ENCODE measurements around the gene GAS7. TPM values are rescaled to one million over a fixed set of nuclear protein-coding genes. Genes with fewer than 3 reads are reported as not detected.

The GAS7 gene
- total RNA-seq, 1 donor from 2014 or later = 8.5 TPM

- Mint-ChIP-seq H3K27ac (ENCODE audit: unreplicated experiment) (no peak overlapping the region), H3K4me3 (ENCODE audit: unreplicated experiment) (no peak overlapping the region), H3K27me3 (ENCODE audit: low read depth, unreplicated experiment) (peaks cover 6% of the 10 kb centered on the region), H3K4me1 (ENCODE audit: low read depth, unreplicated experiment) (no peaks in the 10 kb centered on the region), H3K36me3 (ENCODE audit: low read depth, unreplicated experiment) (peaks cover 12% of the 10 kb centered on the region), H3K9me3 (ENCODE audit: unreplicated experiment) (no peaks in the 10 kb centered on the region)
- Histone ChIP-seq H3K9me3 (ENCODE audit: insufficient read depth, low read depth, low read length) (no peaks in the 10 kb centered on the region), H4K20me1 (ENCODE audit: insufficient read depth, low read length) (no peaks in the 10 kb centered on the region), H3K4me1 (ENCODE audit: insufficient read depth, low read length) (no peaks in the 10 kb centered on the region), H3K9ac (ENCODE audit: low read length) (no peak overlapping the region), H3K27me3 (ENCODE audit: insufficient read depth, low read length) (no peaks in the 10 kb centered on the region), H3K4me2 (ENCODE audit: low read length) (no peak overlapping the region), H2AFZ (ENCODE audit: low read depth, low read length) (no peak overlapping the region), H3K27ac (ENCODE audit: low read depth, low read length) (no peak overlapping the region), H3K79me2 (ENCODE audit: insufficient read depth, low read length) (no peaks in the 10 kb centered on the region), H3K36me3 (ENCODE audit: insufficient read depth, low read length) (no peaks in the 10 kb centered on the region), H3K4me3 (ENCODE audit: insufficient read depth, low read depth, low read length) (no peak overlapping the region)
- FAIRE-seq = no peak
- no peak for DNase-seq (ENCODE audit: low read depth)
- TF ChIP-seq CTCF (IDR thresholded peaks at IDR 0.05; ENCODE audit: insufficient read depth, low read depth, low read length) (no peak), EZH2 (IDR thresholded peaks at IDR 0.05; ENCODE audit: insufficient read depth, low read length) (no peak)
Observed at GRCh38 chr17:9918352-9918751, 280.1 kb downstream of the GAS7 start.

- H3K9me3 Mint-ChIP-seq (ENCODE audit: unreplicated experiment) = no peaks in the 10 kb centered on the region
- Histone ChIP-seq H3K9me3 (ENCODE audit: insufficient read depth, low read depth, low read length) (no peaks in the 10 kb centered on the region), H3K27ac (ENCODE audit: low read depth, low read length) (no peak overlapping the region), H3K36me3 (ENCODE audit: insufficient read depth, low read length) (no peaks in the 10 kb centered on the region), H3K4me1 (ENCODE audit: insufficient read depth, low read length) (no peaks in the 10 kb centered on the region), H3K79me2 (ENCODE audit: insufficient read depth, low read length) (no peaks in the 10 kb centered on the region), H2AFZ (ENCODE audit: low read depth, low read length) (no peak overlapping the region), H4K20me1 (ENCODE audit: insufficient read depth, low read length) (no peaks in the 10 kb centered on the region), H3K4me3 (ENCODE audit: insufficient read depth, low read depth, low read length) (no peak overlapping the region), H3K4me2 (ENCODE audit: low read length) (no peak overlapping the region), H3K27me3 (ENCODE audit: insufficient read depth, low read length) (no peaks in the 10 kb centered on the region), H3K9ac (ENCODE audit: low read length) (no peak overlapping the region)
- H3K27ac Mint-ChIP-seq (ENCODE audit: unreplicated experiment) = no peak overlapping the region
- peaks cover 10% of the 10 kb centered on the region for H3K27me3 Mint-ChIP-seq (ENCODE audit: low read depth, unreplicated experiment)
- TF ChIP-seq EZH2 (IDR thresholded peaks at IDR 0.05; ENCODE audit: insufficient read depth, low read length) = no peak
- TF ChIP-seq CTCF (IDR thresholded peaks at IDR 0.05; ENCODE audit: insufficient read depth, low read depth, low read length) = no peak
- no peak overlapping the region for H3K4me3 Mint-ChIP-seq (ENCODE audit: unreplicated experiment)
- FAIRE-seq (no peak), DNase-seq (ENCODE audit: low read depth) (no peak)
- H3K4me1 Mint-ChIP-seq (ENCODE audit: low read depth, unreplicated experiment) = peaks cover under 1% of the 10 kb centered on the region
- peaks cover 12% of the 10 kb centered on the region for H3K36me3 Mint-ChIP-seq (ENCODE audit: low read depth, unreplicated experiment)
Observed at GRCh38 chr17:9917801-9918200, 280.6 kb downstream of the GAS7 start.

- Mint-ChIP-seq H3K4me3 (ENCODE audit: unreplicated experiment) (no peak overlapping the region), H3K27ac (ENCODE audit: unreplicated experiment) (no peak overlapping the region), H3K36me3 (ENCODE audit: low read depth, unreplicated experiment) (peaks cover 12% of the 10 kb centered on the region), H3K4me1 (ENCODE audit: low read depth, unreplicated experiment) (peaks cover 2% of the 10 kb centered on the region), H3K27me3 (ENCODE audit: low read depth, unreplicated experiment) (peaks cover 15% of the 10 kb centered on the region), H3K9me3 (ENCODE audit: unreplicated experiment) (no peaks in the 10 kb centered on the region)
- H3K4me1 ChIP-seq (ENCODE audit: insufficient read depth, low read length) = no peaks in the 10 kb centered on the region
- TF ChIP-seq CTCF (IDR thresholded peaks at IDR 0.05; ENCODE audit: insufficient read depth, low read depth, low read length) (no peak), EZH2 (IDR thresholded peaks at IDR 0.05; ENCODE audit: insufficient read depth, low read length) (no peak)
- H2AFZ ChIP-seq (ENCODE audit: low read depth, low read length) = no peak overlapping the region
- no peaks in the 10 kb centered on the region for H3K36me3 ChIP-seq (ENCODE audit: insufficient read depth, low read length)
- H3K9me3 ChIP-seq (ENCODE audit: insufficient read depth, low read depth, low read length) = no peaks in the 10 kb centered on the region
- no peak overlapping the region for H3K4me2 ChIP-seq (ENCODE audit: low read length)
- no peaks in the 10 kb centered on the region for H3K27me3 ChIP-seq (ENCODE audit: insufficient read depth, low read length)
- FAIRE-seq (no peak), DNase-seq (ENCODE audit: low read depth) (no peak)
- no peak overlapping the region for H3K27ac ChIP-seq (ENCODE audit: low read depth, low read length)
- H4K20me1 ChIP-seq (ENCODE audit: insufficient read depth, low read length) = no peaks in the 10 kb centered on the region
- no peaks in the 10 kb centered on the region for H3K79me2 ChIP-seq (ENCODE audit: insufficient read depth, low read length)
- H3K4me3 ChIP-seq (ENCODE audit: insufficient read depth, low read depth, low read length) = no peak overlapping the region
- H3K9ac ChIP-seq (ENCODE audit: low read length) = no peak overlapping the region
Observed at GRCh38 chr17:9917131-9917530, 281.3 kb downstream of the GAS7 start.
